ENCODE measurements around the gene TAGLN3.

- no peak for TF ChIP-seq CTCF (IDR thresholded peaks at IDR 0.05)
- TF ChIP-seq POLR2A (IDR thresholded peaks at IDR 0.05) = no peak
Observed at GRCh38 chr3:112061152-112061551, 62.4 kb downstream of the TAGLN3 start.
